Measurements from ENCODE around the gene PI4KA.
"Not testable (repeated sequence)": the region's sequence is repeated elsewhere in the genome, so short reads cannot be mapped to it uniquely, and the experiment has no call there.

DNA sequence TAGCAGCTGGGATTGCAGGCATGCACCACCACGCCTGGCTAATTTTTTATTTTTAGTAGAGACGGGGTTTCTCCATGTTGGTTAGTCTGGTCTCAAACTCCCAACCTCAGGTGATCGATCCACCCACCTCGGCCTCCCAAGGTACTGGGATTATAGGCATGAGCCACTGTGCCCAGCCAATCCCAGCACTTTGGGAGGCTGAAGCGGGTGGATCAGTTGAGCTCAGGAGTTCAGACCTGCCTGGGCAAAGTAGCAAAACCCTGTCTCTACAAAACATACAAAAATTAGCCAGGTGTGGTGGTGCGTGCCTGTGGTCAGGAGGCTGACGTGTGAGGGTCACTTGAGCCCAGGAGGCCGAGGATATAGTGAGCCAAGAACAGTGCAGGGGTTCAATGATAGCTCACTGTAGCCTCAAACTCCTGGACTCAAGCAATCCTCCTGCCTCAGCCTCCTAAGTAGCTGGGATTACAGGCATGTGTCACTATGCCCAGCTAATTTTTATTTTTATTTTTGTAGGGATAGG, 36.8 kb downstream of the PI4KA start:
- TF ChIP-seq, protein P1, sequence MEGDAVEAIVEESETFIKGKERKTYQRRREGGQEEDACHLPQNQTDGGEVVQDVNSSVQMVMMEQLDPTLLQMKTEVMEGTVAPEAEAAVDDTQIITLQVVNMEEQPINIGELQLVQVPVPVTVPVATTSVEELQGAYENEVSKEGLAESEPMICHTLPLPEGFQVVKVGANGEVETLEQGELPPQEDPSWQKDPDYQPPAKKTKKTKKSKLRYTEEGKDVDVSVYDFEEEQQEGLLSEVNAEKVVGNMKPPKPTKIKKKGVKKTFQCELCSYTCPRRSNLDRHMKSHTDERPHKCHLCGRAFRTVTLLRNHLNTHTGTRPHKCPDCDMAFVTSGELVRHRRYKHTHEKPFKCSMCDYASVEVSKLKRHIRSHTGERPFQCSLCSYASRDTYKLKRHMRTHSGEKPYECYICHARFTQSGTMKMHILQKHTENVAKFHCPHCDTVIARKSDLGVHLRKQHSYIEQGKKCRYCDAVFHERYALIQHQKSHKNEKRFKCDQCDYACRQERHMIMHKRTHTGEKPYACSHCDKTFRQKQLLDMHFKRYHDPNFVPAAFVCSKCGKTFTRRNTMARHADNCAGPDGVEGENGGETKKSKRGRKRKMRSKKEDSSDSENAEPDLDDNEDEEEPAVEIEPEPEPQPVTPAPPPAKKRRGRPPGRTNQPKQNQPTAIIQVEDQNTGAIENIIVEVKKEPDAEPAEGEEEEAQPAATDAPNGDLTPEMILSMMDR (IDR thresholded peaks at IDR 0.05; ENCODE audit: poor library complexity, severe bottlenecking) = not testable (repeated sequence)
- not testable (repeated sequence) for TF ChIP-seq TAF1 (IDR thresholded peaks at IDR 0.05; ENCODE audit: low read depth); RAD21 (conservative IDR thresholded peaks at IDR 0.05); SMC3 (conservative IDR thresholded peaks at IDR 0.05; ENCODE audit: poor library complexity); POLR2AphosphoS5 (IDR thresholded peaks at IDR 0.05); MXI1 (conservative IDR thresholded peaks at IDR 0.05; ENCODE audit: poor library complexity, severe bottlenecking)
- TF ChIP-seq, protein P2, sequence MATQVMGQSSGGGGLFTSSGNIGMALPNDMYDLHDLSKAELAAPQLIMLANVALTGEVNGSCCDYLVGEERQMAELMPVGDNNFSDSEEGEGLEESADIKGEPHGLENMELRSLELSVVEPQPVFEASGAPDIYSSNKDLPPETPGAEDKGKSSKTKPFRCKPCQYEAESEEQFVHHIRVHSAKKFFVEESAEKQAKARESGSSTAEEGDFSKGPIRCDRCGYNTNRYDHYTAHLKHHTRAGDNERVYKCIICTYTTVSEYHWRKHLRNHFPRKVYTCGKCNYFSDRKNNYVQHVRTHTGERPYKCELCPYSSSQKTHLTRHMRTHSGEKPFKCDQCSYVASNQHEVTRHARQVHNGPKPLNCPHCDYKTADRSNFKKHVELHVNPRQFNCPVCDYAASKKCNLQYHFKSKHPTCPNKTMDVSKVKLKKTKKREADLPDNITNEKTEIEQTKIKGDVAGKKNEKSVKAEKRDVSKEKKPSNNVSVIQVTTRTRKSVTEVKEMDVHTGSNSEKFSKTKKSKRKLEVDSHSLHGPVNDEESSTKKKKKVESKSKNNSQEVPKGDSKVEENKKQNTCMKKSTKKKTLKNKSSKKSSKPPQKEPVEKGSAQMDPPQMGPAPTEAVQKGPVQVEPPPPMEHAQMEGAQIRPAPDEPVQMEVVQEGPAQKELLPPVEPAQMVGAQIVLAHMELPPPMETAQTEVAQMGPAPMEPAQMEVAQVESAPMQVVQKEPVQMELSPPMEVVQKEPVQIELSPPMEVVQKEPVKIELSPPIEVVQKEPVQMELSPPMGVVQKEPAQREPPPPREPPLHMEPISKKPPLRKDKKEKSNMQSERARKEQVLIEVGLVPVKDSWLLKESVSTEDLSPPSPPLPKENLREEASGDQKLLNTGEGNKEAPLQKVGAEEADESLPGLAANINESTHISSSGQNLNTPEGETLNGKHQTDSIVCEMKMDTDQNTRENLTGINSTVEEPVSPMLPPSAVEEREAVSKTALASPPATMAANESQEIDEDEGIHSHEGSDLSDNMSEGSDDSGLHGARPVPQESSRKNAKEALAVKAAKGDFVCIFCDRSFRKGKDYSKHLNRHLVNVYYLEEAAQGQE (IDR thresholded peaks at IDR 0.05; ENCODE audit: borderline replicate concordance) = not testable (repeated sequence)
